HepG2 (cell line): ENCODE results near the gene DNLZ. TPM values are rescaled to one million over a fixed set of nuclear protein-coding genes. Genes with fewer than 3 reads are reported as not detected.

ENCODE experiments used
- ATAC-seq: fragments of 200-7000 bp; cut with Tn5 transposase; 3 replicates; pipeline ENCODE4 v1.9.1; 2020; ENCODE audit warnings: mild to moderate bottlenecking, moderate library complexity
- BruUV-seq: library from RNA; stranded (reverse); fragments of 400-500 nt; replicated peaks from 2 replicates; lab custom pipeline; 2021; lab: Mats Ljungman, UMichigan
- CTCF ChIA-PET: fragments of 300-600 bp; formaldehyde crosslinking; extraction: SDS; loops from one replicate; lab custom pipeline; 2021; ENCODE audit warnings: low total read pairs, inconsistent platforms, low intra/inter-chr PET ratio; lab: Yijun Ruan, JAX
- POLR2A ChIA-PET: fragments of 350-600 bp; sonication (Branson Sonifier 250); formaldehyde crosslinking; loops from one replicate; lab custom pipeline; 2020; ENCODE audit warnings: antibody characterized with exemption, inconsistent platforms; lab: Yijun Ruan, JAX
- DNase-seq: peaks from one replicate; pipeline ENCODE4 v3.0.0-alpha.2; 2015; ENCODE audit warnings: low spot score
- FAIRE-seq: peaks from 3 replicates; lab custom pipeline; 2011; peaks lifted over from hg19 to GRCh38; lab: Jason Lieb, UNC
- H2AFZ ChIP-seq: one replicate; pipeline ENCODE4 v1.6.1; 2011; ENCODE audit warnings: low read length, inconsistent platforms
- H3K27ac ChIP-seq: fragments of 300-600 bp; 3 replicates; pipeline ENCODE4 v1.8.0; 2011; ENCODE audit warnings: mixed run types, mild to moderate bottlenecking, mixed read lengths, low read length, inconsistent platforms; ENCODE audit not compliant: insufficient read depth; ENCODE audit errors: extremely low read length
- H3K27me3 ChIP-seq, 2 experiments: fragments of 200-600 bp in 1 of 2; 2 replicates in 1 of 2; 3 replicates in 1 of 2; pipeline versions ENCODE4 v1.6.0 to v1.8.0; 2011; ENCODE audit warnings: low read length in 2 of 2, mild to moderate bottlenecking in 2 of 2, moderate library complexity in 2 of 2, inconsistent platforms in 1 of 2; ENCODE audit not compliant: insufficient read depth in 2 of 2, control insufficient read depth in 1 of 2
- H3K36me3 ChIP-seq, 2 experiments: fragments of 200-600 bp in 1 of 2; replicated peaks in 1 of 2; 2 replicates in 1 of 2; 3 replicates in 1 of 2; pipeline versions ENCODE4 v1.5.1 to v1.8.0; 2011; ENCODE audit warnings: low read length in 2 of 2, inconsistent platforms in 1 of 2; ENCODE audit not compliant: insufficient read depth in 2 of 2, control insufficient read depth in 1 of 2
- H3K4me1 ChIP-seq: 2 replicates; pipeline ENCODE4 v1.5.1; 2012; ENCODE audit warnings: low read length, inconsistent platforms; ENCODE audit not compliant: insufficient read depth
- H3K4me2 ChIP-seq: 2 replicates; pipeline ENCODE4 v1.6.0; 2011; ENCODE audit warnings: low read depth, low read length, inconsistent platforms
- H3K4me3 ChIP-seq, 3 experiments: fragments of 200-600 bp in 1 of 3; sonication (generic), shearing (Covaris generic) in 1 of 3; replicated peaks in 1 of 3; 2 replicates each; pipeline ENCODE4 v1.5.1; 2011 to 2016; ENCODE audit warnings: low read length in 3 of 3, inconsistent platforms in 2 of 3, low read depth in 2 of 3, mild to moderate bottlenecking in 2 of 3, control low read depth in 1 of 3, mixed read lengths in 1 of 3; ENCODE audit not compliant: insufficient read depth in 1 of 3
- H3K79me2 ChIP-seq: one replicate; pipeline ENCODE4 v1.6.1; 2011; ENCODE audit warnings: low read length, inconsistent platforms; ENCODE audit not compliant: insufficient read depth
- H3K9ac ChIP-seq: 2 replicates; pipeline ENCODE4 v1.6.0; 2011; ENCODE audit warnings: mild to moderate bottlenecking, low read depth, low read length, inconsistent platforms; ENCODE audit not compliant: insufficient read depth
- H3K9me3 ChIP-seq: 2 replicates; pipeline ENCODE4 v1.5.1; 2012; ENCODE audit warnings: mild to moderate bottlenecking, low read length
- H4K20me1 ChIP-seq: 2 replicates; pipeline ENCODE4 v1.6.0; 2011; ENCODE audit warnings: inconsistent platforms, mild to moderate bottlenecking, low read length, moderate library complexity; ENCODE audit not compliant: insufficient read depth
- BHLHE40 ChIP-seq: IDR thresholded peaks from 2 replicates; pipeline ENCODE4 v1.6.1; 2011; ENCODE audit warnings: low read length, improper control_type of control experiment
- HNRNPL ChIP-seq: fragments of 200-400 bp; formaldehyde crosslinking; IDR thresholded peaks from 2 replicates; pipeline ENCODE4 v1.6.1; 2017; ENCODE audit warnings: mild to moderate bottlenecking, low read depth, low read length
- SMARCC2 ChIP-seq: fragments of 450-650 bp; IDR thresholded peaks from 2 replicates; pipeline ENCODE4 v1.6.1; 2017; ENCODE audit warnings: antibody characterized with exemption, mild to moderate bottlenecking
- ZNF225 ChIP-seq: sonication (generic); formaldehyde crosslinking; IDR thresholded peaks from 2 replicates; pipeline ENCODE4 v1.4.0; 2020; ENCODE audit warnings: mild to moderate bottlenecking, missing genetic modification reagents
- ZNF709 ChIP-seq: sonication (generic); formaldehyde crosslinking; IDR thresholded peaks from 2 replicates; pipeline ENCODE4 v1.5.0; 2020; ENCODE audit warnings: mild to moderate bottlenecking, missing genetic modification reagents
- ZSCAN25 ChIP-seq: sonication (generic); formaldehyde crosslinking; IDR thresholded peaks from 2 replicates; pipeline ENCODE4 v1.8.0; 2022; ENCODE audit warnings: mild to moderate bottlenecking, missing genetic modification reagents
- WGBS: methylation state at CpG from one replicate; pipeline ENCODE4 v1.1.6; 2017; ENCODE audit warnings: low lambda C conversion rate; 5-methylcytosine and 5-hydroxymethylcytosine counted together
- in situ Hi-C: cut with HindIII; loops from 2 replicates; pipeline ENCODE4 v1.10.0; 2017; ENCODE audit warnings: low pct_unique_long_range_greater_than_20kb; ENCODE audit not compliant: extremely low pct_ligation_motif_present
- intact Hi-C: fragments of 100-400 bp; cut with micrococcal nuclease; formaldehyde crosslinking; loops from one replicate; pipeline ENCODE4 v1.10.0; 2022; ENCODE audit not compliant: unreplicated experiment
- polyA plus RNA-seq, 8 experiments: library from polyadenylated mRNA; depleted of rRNA in 3 of 8; stranded (reverse) in 7 of 8; unstranded in 1 of 8; fragments of >200 nt; fragmentation: Illumina TruSeq in 4 of 8; extraction: Trizol in 4 of 8; gene quantifications; 2 replicates each; pipeline versions ENCODE4 v1.2.1 to v1.2.3, GENCODE V29; 2011 to 2016; ENCODE audit warnings: low read depth in 4 of 8, missing spikeins in 1 of 8, mixed read lengths in 1 of 8; ENCODE audit not compliant: insufficient read depth in 1 of 8
- total RNA-seq, 5 experiments: library from RNA; depleted of rRNA; stranded (reverse); fragments of >200 nt; fragmentation: Illumina TruSeq; extraction: Trizol; gene quantifications; 2 replicates each; pipeline ENCODE4 v1.2.3, GENCODE V29; 2016; ENCODE audit warnings: low read depth in 1 of 5

The DNLZ gene
- total and polyA plus RNA-seq, 2 of the 13 experiments (the other 11 are each of a cell fraction or from before 2014, with no cell fraction given): 3.4 to 8.0 TPM

GRCh38 chr9:136349546-136349945 is 14.0 kb downstream of the DNLZ start:
- intact Hi-C loops (no loop called here), in situ Hi-C loops (loop anchor here (25.0 kb wide), 1 partner anchor 288 kb away; no protein-coding TSS in a partner anchor)
- ChIA-PET CTCF (no interaction called here), POLR2A (no interaction called here)
- H3K4me3 ChIP-seq: no peak overlapping the region
- no peaks in the 10 kb centered on the region for H3K79me2 ChIP-seq
- no peaks in the 10 kb centered on the region for H4K20me1 ChIP-seq
- peaks cover 44% of the 10 kb centered on the region for H3K4me1 ChIP-seq
- no peak overlapping the region for H3K4me2 ChIP-seq
- H3K36me3 ChIP-seq: no peaks in the 10 kb centered on the region
- no peak overlapping the region for H3K27ac ChIP-seq
- ATAC-seq (no peak), DNase-seq (no peak), FAIRE-seq (no peak)
- no peaks in the 10 kb centered on the region for H3K9me3 ChIP-seq
- no peak overlapping the region for H3K9ac ChIP-seq
- WGBS: 76% methylated on average over 10 of the region's 24 CpGs
- no TSS peak for BruUV-seq
- H2AFZ ChIP-seq: no peak overlapping the region
- TF ChIP-seq BHLHE40 (0 out of 2 replicates have a peak, but pooled peaks have one; percentile 21), ZNF225 (CRISPR knock-in tag) (no peak), SMARCC2 (no peak), ZSCAN25 (CRISPR knock-in tag) (no peak)
- H3K27me3 ChIP-seq: peaks cover 0 to 9% of the 10 kb centered on the region in 2 experiments; a peak in 2 of 5 replicates

GRCh38 chr9:136348691-136349090 is 14.9 kb downstream of the DNLZ start:
- peaks cover 0 to 10% of the 10 kb centered on the region in 2 experiments; a peak in 3 of 5 replicates for H3K27me3 ChIP-seq
- TF ChIP-seq HNRNPL: 0 out of 2 replicates have a peak, but pooled peaks have one; percentile 40
- no peak for TF ChIP-seq ZNF709 (CRISPR knock-in tag)
- CTCF ChIA-PET: no interaction called here
- peaks cover 39% of the 10 kb centered on the region for H3K4me1 ChIP-seq
- H2AFZ ChIP-seq: no peak overlapping the region
- no peaks in the 10 kb centered on the region for H3K9me3 ChIP-seq
- H3K4me2 ChIP-seq: no peak overlapping the region
- ATAC-seq (no peak), FAIRE-seq (no peak), DNase-seq (no peak)
- no peaks in the 10 kb centered on the region for H3K79me2 ChIP-seq
- no peaks in the 10 kb centered on the region for H3K36me3 ChIP-seq
- in situ Hi-C loops (loop anchor here (25.0 kb wide), 1 partner anchor 289 kb away; no protein-coding TSS in a partner anchor), intact Hi-C loops (no loop called here)
- H3K9ac ChIP-seq: no peak overlapping the region
- WGBS: 94% methylated on average over 6 of the region's 14 CpGs
- no TSS peak for BruUV-seq
- no peak overlapping the region for H3K27ac ChIP-seq
- POLR2A ChIA-PET: no interaction called here
- no peaks in the 10 kb centered on the region for H4K20me1 ChIP-seq
- no peak overlapping the region for H3K4me3 ChIP-seq
